Stimulated activated effector memory CD8-positive, alpha-beta T cell treated with anti-CD3 and anti-CD28 coated beads, Interleukin-12 subunit alpha, Interleukin-12 subunit beta, amount 100 ng/mL, for 72 hours (primary cell): ENCODE measurements around the gene CLSTN2.

Experiments used
- ATAC-seq: fragments of 150-1000 bp; cut with Tn5 transposase; 2 replicates; pipeline ENCODE4 v1.10.0; 2021
- DNase-seq, 2 donors: peaks; one replicate each; pipeline ENCODE4 v3.0.0; 2021 to 2022; ENCODE audit warnings: low spot score in 2 of 2
- H3K27ac Mint-ChIP-seq: one replicate; pipeline ENCODE4 v1.8.0; 2022; ENCODE audit warnings: mild to moderate bottlenecking, mixed read lengths
- H3K36me3 Mint-ChIP-seq: one replicate; pipeline ENCODE4 v1.8.0; 2022; ENCODE audit warnings: mild to moderate bottlenecking, mixed read lengths
- H3K4me1 Mint-ChIP-seq: one replicate; pipeline ENCODE4 v1.8.0; 2022; ENCODE audit warnings: mixed read lengths
- H3K4me3 Mint-ChIP-seq: one replicate; pipeline ENCODE4 v1.8.0; 2022; ENCODE audit warnings: mild to moderate bottlenecking, mixed read lengths
- H3K9me3 Mint-ChIP-seq: one replicate; pipeline ENCODE4 v1.8.0; 2022; ENCODE audit warnings: mixed read lengths

The CLSTN2 gene

GRCh38 chr3:140081887-140082286 lies 146.9 kb downstream of the CLSTN2 start:
- Mint-ChIP-seq H3K9me3 (no peaks in the 10 kb centered on the region), H3K27ac (no peak overlapping the region), H3K36me3 (no peaks in the 10 kb centered on the region), H3K4me1 (no peaks in the 10 kb centered on the region), H3K4me3 (no peak overlapping the region)
- DNase-seq (no peak), ATAC-seq (no peak)

GRCh38 chr3:140085001-140085400 lies 150.0 kb downstream of the CLSTN2 start:
- ATAC-seq (no peak), DNase-seq (no peak)
- Mint-ChIP-seq H3K9me3 (no peaks in the 10 kb centered on the region), H3K27ac (no peak overlapping the region), H3K36me3 (no peaks in the 10 kb centered on the region), H3K4me3 (no peak overlapping the region), H3K4me1 (no peaks in the 10 kb centered on the region)

GRCh38 chr3:140086642-140087041 lies 151.7 kb downstream of the CLSTN2 start:
- H3K36me3 Mint-ChIP-seq: no peaks in the 10 kb centered on the region
- ATAC-seq (no peak), DNase-seq (no peak)
- no peaks in the 10 kb centered on the region for H3K9me3 Mint-ChIP-seq
- H3K4me3 Mint-ChIP-seq: no peak overlapping the region
- H3K4me1 Mint-ChIP-seq: no peaks in the 10 kb centered on the region
- no peak overlapping the region for H3K27ac Mint-ChIP-seq

- Mint-ChIP-seq H3K36me3 (no peaks in the 10 kb centered on the region), H3K27ac (no peak overlapping the region), H3K9me3 (no peaks in the 10 kb centered on the region), H3K4me3 (no peak overlapping the region), H3K4me1 (no peaks in the 10 kb centered on the region)
- ATAC-seq (no peak), DNase-seq (no peak)
Observed at GRCh38 chr3:140088058-140088457, 153.1 kb downstream of the CLSTN2 start.

GRCh38 chr3:140088513-140088912 lies 153.5 kb downstream of the CLSTN2 start:
- H3K4me3 Mint-ChIP-seq: no peak overlapping the region
- DNase-seq (no peak), ATAC-seq (no peak)
- H3K36me3 Mint-ChIP-seq: no peaks in the 10 kb centered on the region
- no peak overlapping the region for H3K27ac Mint-ChIP-seq
- no peaks in the 10 kb centered on the region for H3K4me1 Mint-ChIP-seq
- H3K9me3 Mint-ChIP-seq: no peaks in the 10 kb centered on the region

- Mint-ChIP-seq H3K36me3 (no peaks in the 10 kb centered on the region), H3K27ac (no peak overlapping the region), H3K4me3 (no peak overlapping the region), H3K9me3 (no peaks in the 10 kb centered on the region), H3K4me1 (no peaks in the 10 kb centered on the region)
- ATAC-seq (no peak), DNase-seq (no peak)
Observed at GRCh38 chr3:140089403-140090072, 154.6 kb downstream of the CLSTN2 start.

- no peak overlapping the region for H3K4me3 Mint-ChIP-seq
- H3K27ac Mint-ChIP-seq: no peak overlapping the region
- DNase-seq (no peak), ATAC-seq (no peak)
- H3K36me3 Mint-ChIP-seq: no peaks in the 10 kb centered on the region
- no peaks in the 10 kb centered on the region for H3K4me1 Mint-ChIP-seq
- H3K9me3 Mint-ChIP-seq: no peaks in the 10 kb centered on the region
Observed at GRCh38 chr3:140091143-140091542, 156.2 kb downstream of the CLSTN2 start.

GRCh38 chr3:140092848-140093536 lies 158.0 kb downstream of the CLSTN2 start:
- Mint-ChIP-seq H3K36me3 (no peaks in the 10 kb centered on the region), H3K4me3 (no peak overlapping the region), H3K4me1 (no peaks in the 10 kb centered on the region), H3K27ac (no peak overlapping the region), H3K9me3 (peaks cover 6% of the 10 kb centered on the region)
- ATAC-seq (no peak), DNase-seq (no peak)

GRCh38 chr3:140093742-140094141 lies 158.8 kb downstream of the CLSTN2 start:
- H3K4me3 Mint-ChIP-seq: no peak overlapping the region
- DNase-seq (no peak), ATAC-seq (no peak)
- H3K4me1 Mint-ChIP-seq: no peaks in the 10 kb centered on the region
- peaks cover 6% of the 10 kb centered on the region for H3K9me3 Mint-ChIP-seq
- no peak overlapping the region for H3K27ac Mint-ChIP-seq
- no peaks in the 10 kb centered on the region for H3K36me3 Mint-ChIP-seq

- ATAC-seq: no peak
- Mint-ChIP-seq H3K4me1 (no peaks in the 10 kb centered on the region), H3K9me3 (peaks cover 6% of the 10 kb centered on the region), H3K27ac (no peak overlapping the region), H3K36me3 (no peaks in the 10 kb centered on the region), H3K4me3 (no peak overlapping the region)
- no peak for DNase-seq
Observed at GRCh38 chr3:140094487-140094886, 159.5 kb downstream of the CLSTN2 start.

- no peaks in the 10 kb centered on the region for H3K4me1 Mint-ChIP-seq
- H3K36me3 Mint-ChIP-seq: no peaks in the 10 kb centered on the region
- DNase-seq: no peak
- no peak for ATAC-seq
- peaks cover 6% of the 10 kb centered on the region for H3K9me3 Mint-ChIP-seq
- H3K27ac Mint-ChIP-seq: no peak overlapping the region
- H3K4me3 Mint-ChIP-seq: no peak overlapping the region
Observed at GRCh38 chr3:140096037-140096436, 161.1 kb downstream of the CLSTN2 start.

GRCh38 chr3:140097874-140098635 lies 163.1 kb downstream of the CLSTN2 start:
- ATAC-seq: no peak
- Mint-ChIP-seq H3K9me3 (peaks cover 6% of the 10 kb centered on the region), H3K4me3 (no peak overlapping the region)

GRCh38 chr3:140100479-140100878 lies 165.5 kb downstream of the CLSTN2 start:
- Mint-ChIP-seq H3K4me3 (no peak overlapping the region), H3K27ac (no peak overlapping the region), H3K9me3 (peaks cover 6% of the 10 kb centered on the region), H3K36me3 (no peaks in the 10 kb centered on the region), H3K4me1 (no peaks in the 10 kb centered on the region)
- no peak for ATAC-seq
- no peak for DNase-seq

More at GRCh38 chr3:140097874-140098635, 163.1 kb downstream of the CLSTN2 start:
- Mint-ChIP-seq H3K27ac (no peak overlapping the region), H3K4me1 (no peaks in the 10 kb centered on the region), H3K36me3 (no peaks in the 10 kb centered on the region)
- no peak for DNase-seq

- Mint-ChIP-seq H3K27ac (no peak overlapping the region), H3K4me3 (no peak overlapping the region), H3K9me3 (no peaks in the 10 kb centered on the region), H3K4me1 (no peaks in the 10 kb centered on the region), H3K36me3 (no peaks in the 10 kb centered on the region)
- no peak for DNase-seq
- ATAC-seq: no peak
Observed at GRCh38 chr3:140103166-140103565, 168.2 kb downstream of the CLSTN2 start.

GRCh38 chr3:140103986-140104645 lies 169.1 kb downstream of the CLSTN2 start:
- no peaks in the 10 kb centered on the region for H3K36me3 Mint-ChIP-seq
- H3K27ac Mint-ChIP-seq: no peak overlapping the region
- ATAC-seq (no peak), DNase-seq (no peak)
- H3K4me1 Mint-ChIP-seq: no peaks in the 10 kb centered on the region
- no peaks in the 10 kb centered on the region for H3K9me3 Mint-ChIP-seq
- H3K4me3 Mint-ChIP-seq: no peak overlapping the region
